RWPE2 (cell line): ENCODE measurements around the gene PDK3.

ENCODE experiments used
- ATAC-seq: fragments of 200-7000 bp; cut with Tn5 transposase; 3 replicates; pipeline ENCODE4 v1.9.1; 2021; ENCODE audit warnings: low read depth
- DNase-seq: peaks from one replicate; pipeline ENCODE4 v3.0.0-alpha.2; 2020; ENCODE audit warnings: low spot score
- H3K27ac ChIP-seq: fragments of 450-650 bp; 2 replicates; pipeline ENCODE4 v1.5.1; 2017; ENCODE audit warnings: mild to moderate bottlenecking; ENCODE audit not compliant: poor library complexity, severe bottlenecking
- H3K27me3 ChIP-seq: fragments of 250-450 bp; sonication (Bioruptor Pico); 2 replicates; pipeline ENCODE4 v1.5.1; 2021; ENCODE audit warnings: mild to moderate bottlenecking, moderate library complexity; ENCODE audit not compliant: insufficient read depth, poor library complexity, severe bottlenecking
- H3K36me3 ChIP-seq: fragments of 250-450 bp; sonication (Bioruptor Pico); 2 replicates; pipeline ENCODE4 v1.5.1; 2020; ENCODE audit warnings: low read depth, mild to moderate bottlenecking, moderate library complexity
- H3K4me1 ChIP-seq: fragments of 250-450 bp; sonication (Bioruptor Pico); 2 replicates; pipeline ENCODE4 v1.5.1; 2021; ENCODE audit warnings: mild to moderate bottlenecking, moderate library complexity; ENCODE audit not compliant: insufficient read depth, poor library complexity, severe bottlenecking
- H3K4me3 ChIP-seq: fragments of 250-450 bp; sonication (Bioruptor Pico); 2 replicates; pipeline ENCODE4 v1.5.1; 2021; ENCODE audit warnings: mild to moderate bottlenecking, moderate library complexity; ENCODE audit not compliant: severe bottlenecking
- H3K9me3 ChIP-seq: fragments of 250-450 bp; sonication (Bioruptor Pico); 2 replicates; pipeline ENCODE4 v1.5.1; 2021; ENCODE audit warnings: mild to moderate bottlenecking, moderate library complexity; ENCODE audit not compliant: severe bottlenecking
- TF ChIP-seq, protein P1 (sequence below): fragments of 450-650 bp; IDR thresholded peaks from one replicate; pipeline ENCODE4 v1.5.1; 2017; ENCODE audit warnings: mild to moderate bottlenecking, moderate library complexity; ENCODE audit not compliant: poor library complexity, severe bottlenecking

PDK3 gene

DNA sequence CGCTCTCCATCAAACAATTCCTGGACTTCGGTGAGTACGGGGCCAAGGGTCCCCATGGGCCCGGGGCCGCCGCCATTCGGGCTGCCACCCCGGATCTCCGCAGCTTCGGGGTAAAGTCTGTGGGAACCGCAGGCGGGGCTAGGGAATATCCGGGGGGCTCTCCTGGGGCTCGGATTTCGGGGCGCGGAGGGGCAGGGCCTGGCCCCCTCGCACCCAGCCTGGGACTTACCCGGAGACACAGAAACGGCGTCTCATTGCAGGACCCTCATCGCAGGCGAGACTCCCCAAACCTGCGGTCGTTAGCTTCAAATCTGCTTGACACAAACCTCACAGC is 413 bp downstream of the PDK3 start:
- ATAC-seq: no peak
- Histone ChIP-seq H3K36me3 (no peaks in the 10 kb centered on the region), H3K27ac (no peak overlapping the region), H3K27me3 (no peaks in the 10 kb centered on the region), H3K9me3 (no peaks in the 10 kb centered on the region), H3K4me3 (peak overlapping the region; percentile 70), H3K4me1 (no peaks in the 10 kb centered on the region)
- TF ChIP-seq, protein P1, sequence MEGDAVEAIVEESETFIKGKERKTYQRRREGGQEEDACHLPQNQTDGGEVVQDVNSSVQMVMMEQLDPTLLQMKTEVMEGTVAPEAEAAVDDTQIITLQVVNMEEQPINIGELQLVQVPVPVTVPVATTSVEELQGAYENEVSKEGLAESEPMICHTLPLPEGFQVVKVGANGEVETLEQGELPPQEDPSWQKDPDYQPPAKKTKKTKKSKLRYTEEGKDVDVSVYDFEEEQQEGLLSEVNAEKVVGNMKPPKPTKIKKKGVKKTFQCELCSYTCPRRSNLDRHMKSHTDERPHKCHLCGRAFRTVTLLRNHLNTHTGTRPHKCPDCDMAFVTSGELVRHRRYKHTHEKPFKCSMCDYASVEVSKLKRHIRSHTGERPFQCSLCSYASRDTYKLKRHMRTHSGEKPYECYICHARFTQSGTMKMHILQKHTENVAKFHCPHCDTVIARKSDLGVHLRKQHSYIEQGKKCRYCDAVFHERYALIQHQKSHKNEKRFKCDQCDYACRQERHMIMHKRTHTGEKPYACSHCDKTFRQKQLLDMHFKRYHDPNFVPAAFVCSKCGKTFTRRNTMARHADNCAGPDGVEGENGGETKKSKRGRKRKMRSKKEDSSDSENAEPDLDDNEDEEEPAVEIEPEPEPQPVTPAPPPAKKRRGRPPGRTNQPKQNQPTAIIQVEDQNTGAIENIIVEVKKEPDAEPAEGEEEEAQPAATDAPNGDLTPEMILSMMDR: no peak
- DNase-seq: no peak

DNA sequence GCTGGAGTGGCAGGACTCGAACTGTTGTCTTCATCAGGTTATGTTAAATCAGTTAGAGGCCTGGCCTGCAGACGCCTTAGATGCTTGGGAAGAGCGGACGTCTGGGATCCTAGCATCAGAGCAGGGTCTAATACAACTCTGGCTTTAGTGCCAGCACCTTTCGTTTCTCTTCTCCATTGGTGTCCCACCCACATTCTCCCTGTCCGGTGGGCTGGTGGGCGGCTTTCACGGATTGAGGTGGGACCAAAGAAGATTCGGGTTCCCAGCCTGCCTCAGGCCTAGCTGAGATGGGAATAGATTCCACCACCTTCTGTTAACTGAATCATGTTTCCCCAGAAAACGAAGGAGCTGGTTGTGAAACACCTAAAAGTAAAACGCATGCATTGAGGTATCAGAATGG is 939 bp downstream of the PDK3 start:
- H3K4me3 ChIP-seq: peak overlapping the region; percentile 70
- H3K27me3 ChIP-seq: no peaks in the 10 kb centered on the region
- H3K27ac ChIP-seq: no peak overlapping the region
- ATAC-seq (no peak), DNase-seq (no peak)
- H3K9me3 ChIP-seq: no peaks in the 10 kb centered on the region
- H3K36me3 ChIP-seq: no peaks in the 10 kb centered on the region
- TF ChIP-seq, protein P1: no peak
- H3K4me1 ChIP-seq: no peaks in the 10 kb centered on the region

DNA sequence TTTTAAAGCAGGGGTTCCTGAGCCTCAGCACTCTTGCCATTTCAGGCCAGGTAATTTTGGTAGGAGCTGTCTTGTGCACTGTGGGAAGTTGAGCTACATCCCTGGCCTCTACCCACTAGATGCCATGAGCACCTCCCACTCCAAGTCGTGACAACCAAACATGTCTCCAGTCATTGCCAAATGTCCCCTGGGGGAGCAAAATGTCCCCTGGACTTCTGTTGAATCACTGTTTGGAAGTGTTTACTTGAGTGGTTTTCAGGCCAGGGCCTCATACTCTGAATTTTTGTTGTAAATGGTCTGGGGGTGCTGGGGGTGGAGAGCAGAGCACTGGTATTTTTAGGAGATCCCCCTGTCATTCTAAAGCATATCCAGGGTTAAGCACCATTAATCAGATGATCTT is 3.2 kb downstream of the PDK3 start:
- no peaks in the 10 kb centered on the region for H3K4me1 ChIP-seq
- no peak overlapping the region for H3K4me3 ChIP-seq
- no peaks in the 10 kb centered on the region for H3K9me3 ChIP-seq
- no peak for ATAC-seq
- no peak overlapping the region for H3K27ac ChIP-seq
- no peaks in the 10 kb centered on the region for H3K36me3 ChIP-seq
- TF ChIP-seq, protein P1: no peak
- DNase-seq: no peak
- no peaks in the 10 kb centered on the region for H3K27me3 ChIP-seq

DNA sequence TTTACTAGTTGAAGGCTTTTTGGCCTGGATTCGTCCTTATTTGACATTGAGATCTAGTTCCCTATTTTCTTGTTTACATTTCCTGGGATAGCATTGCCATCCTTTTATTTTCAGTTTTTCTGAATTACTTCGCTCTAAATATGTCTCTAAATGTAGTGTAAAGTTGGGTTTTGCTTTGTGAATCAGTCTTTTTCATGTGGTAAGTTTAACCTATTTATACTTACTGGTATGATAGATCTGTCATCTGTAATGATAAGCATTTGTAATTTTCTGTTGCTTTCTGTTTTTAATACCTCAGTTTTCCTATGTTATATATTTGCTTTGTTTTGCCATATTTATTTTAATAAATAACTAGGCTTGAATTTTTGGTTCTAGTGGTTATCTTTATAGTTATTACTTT is 6.7 kb downstream of the PDK3 start:
- Histone ChIP-seq H3K36me3 (no peaks in the 10 kb centered on the region), H3K27me3 (no peaks in the 10 kb centered on the region), H3K4me1 (no peaks in the 10 kb centered on the region), H3K4me3 (no peak overlapping the region), H3K27ac (no peak overlapping the region), H3K9me3 (no peaks in the 10 kb centered on the region)
- TF ChIP-seq, protein P1: no peak
- DNase-seq (no peak), ATAC-seq (no peak)

DNA sequence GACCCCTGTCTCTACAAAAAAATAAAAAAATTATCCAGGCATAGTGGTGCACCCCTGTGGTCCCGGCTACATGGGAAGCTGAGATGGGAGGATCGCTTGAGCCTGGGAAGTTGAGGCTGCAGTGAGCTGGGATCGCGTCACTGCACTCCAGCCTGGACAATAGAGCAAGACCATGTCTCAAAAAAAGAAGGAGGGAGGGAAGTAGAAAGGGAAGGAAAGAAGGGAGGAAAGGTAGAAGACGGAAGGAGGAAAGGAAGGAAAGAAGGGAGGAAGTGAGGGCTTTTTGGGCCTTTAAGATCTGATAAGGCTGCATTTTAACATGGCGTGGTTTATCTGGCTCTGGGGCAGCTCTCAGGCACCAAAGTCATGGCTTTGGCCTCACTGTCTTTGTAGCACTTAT is 10.4 kb downstream of the PDK3 start:
- no peak overlapping the region for H3K27ac ChIP-seq
- no peak for ATAC-seq
- TF ChIP-seq, protein P1: no peak
- H3K27me3 ChIP-seq: no peaks in the 10 kb centered on the region
- H3K4me3 ChIP-seq: no peak overlapping the region
- no peaks in the 10 kb centered on the region for H3K9me3 ChIP-seq
- no peak for DNase-seq
- H3K4me1 ChIP-seq: no peaks in the 10 kb centered on the region
- H3K36me3 ChIP-seq: no peaks in the 10 kb centered on the region
